Activated CD4-positive, CD25-positive, alpha-beta regulatory T cell treated with anti-CD3 and anti-CD28 coated beads, Interleukin-2, amount 50 U/mL, for 24 hours (primary cell): ENCODE results near the gene ZFP36.

Experiments used
- ATAC-seq, 2 donors: fragments of 150-1000 bp; cut with Tn5 transposase; one replicate each; pipeline ENCODE4 v1.10.0; 2021; ENCODE audit warnings: mild to moderate bottlenecking in 1 of 2, moderate library complexity in 1 of 2

ZFP36 gene

GRCh38 chr19:39405958-39406655 lies 540 bp upstream of the ZFP36 start:
- ATAC-seq, result peak; percentile 4 to 5

GRCh38 chr19:39407410-39407659 lies 688 bp downstream of the ZFP36 start:
- ATAC-seq, result no peak

GRCh38 chr19:39407660-39408391 lies 1.2 kb downstream of the ZFP36 start:
- ATAC-seq, result no peak

- no peak for ATAC-seq
These were observed 2.0 kb downstream of the ZFP36 start for GRCh38 chr19:39408392-39409207.

- ATAC-seq, result no peak
These were observed 2.8 kb downstream of the ZFP36 start for GRCh38 chr19:39409208-39410016.

- ATAC-seq, result peak in 1 of 2 donors; percentile 6
These were observed 3.6 kb downstream of the ZFP36 start for GRCh38 chr19:39410017-39410830.

GRCh38 chr19:39410831-39411080 lies 4.1 kb downstream of the ZFP36 start:
- no peak for ATAC-seq

GRCh38 chr19:39411081-39411831 lies 4.6 kb downstream of the ZFP36 start:
- ATAC-seq, result no peak

- ATAC-seq, result peak; percentile 54 to 56
These were observed 5.1 kb downstream of the ZFP36 start for GRCh38 chr19:39411832-39412099.

GRCh38 chr19:39412100-39412866 lies 5.6 kb downstream of the ZFP36 start, which contains the start of gene PLEKHG2:
TSS of gene PLEKHG2 (plus strand) at chr19:39412669. CDS start at chr19:39414087, 1,418 bp downstream.
- ATAC-seq, result peak; percentile 76 to 79

- ATAC-seq, result no peak
These were observed 6.2 kb downstream of the ZFP36 start for GRCh38 chr19:39412867-39413271.

GRCh38 chr19:39413272-39413910 lies 6.7 kb downstream of the ZFP36 start:
- ATAC-seq, result no peak

- ATAC-seq, result no peak
These were observed 7.4 kb downstream of the ZFP36 start for GRCh38 chr19:39413911-39414608.

- no peak for ATAC-seq
These were observed 8.7 kb downstream of the ZFP36 start for GRCh38 chr19:39415111-39416046.

GRCh38 chr19:39416152-39417120 lies 9.8 kb downstream of the ZFP36 start:
- no peak for ATAC-seq

- ATAC-seq, result no peak
These were observed 11.0 kb downstream of the ZFP36 start for GRCh38 chr19:39417463-39418181.

GRCh38 chr19:39419003-39419402 lies 12.4 kb downstream of the ZFP36 start:
- no peak for ATAC-seq
